Colonic mucosa (tissue), 4 donors: Measurements from ENCODE around the gene SH3D19. TPM values are rescaled to one million over a fixed set of nuclear protein-coding genes. Genes with fewer than 3 reads are reported as not detected.

Source experiments
- DNase-seq: peaks from one replicate; pipeline ENCODE4 v3.0.0-alpha.2; 2020
- H3K27ac ChIP-seq: fragments of 200-600 bp; one replicate; pipeline ENCODE4 v1.8.0; 2021
- H3K27me3 ChIP-seq: fragments of 200-600 bp; one replicate; pipeline ENCODE4 v1.8.0; 2021
- H3K36me3 ChIP-seq: fragments of 200-600 bp; one replicate; pipeline ENCODE4 v1.8.0; 2021
- H3K4me1 ChIP-seq: fragments of 200-600 bp; one replicate; pipeline ENCODE4 v1.8.0; 2021; ENCODE audit warnings: mild to moderate bottlenecking
- H3K4me3 ChIP-seq: fragments of 200-600 bp; one replicate; pipeline ENCODE4 v1.8.0; 2021
- H3K9ac ChIP-seq, 2 donors: one replicate each; pipeline ENCODE4 v1.7.0; 2013; ENCODE audit warnings: control low read depth in 2 of 2, low read depth in 2 of 2, low read length in 2 of 2
- H3K9me3 ChIP-seq: fragments of 200-600 bp; one replicate; pipeline ENCODE4 v1.8.0; 2021
- CTCF ChIP-seq: fragments of 200-600 bp; IDR thresholded peaks from one replicate; pipeline ENCODE4 v1.8.0; 2022; ENCODE audit warnings: antibody characterized with exemption, mild to moderate bottlenecking
- intact Hi-C: fragments of 100-400 bp; cut with DNase I; formaldehyde crosslinking; loops from one replicate; pipeline ENCODE4 v1.14.1; 2022
- total RNA-seq, 2 donors: library from RNA; stranded (reverse); fragmentation: NEBNext Ultra II Directional in 1 of 2; extraction: Animal tissue kit (Norgen Biotek cat#: 25700) in 1 of 2; gene quantifications; one replicate each; pipeline ENCODE4 v1.2.1, GENCODE V29; 2021
- donor health status: healthy.
- donor health status: DM: no; HTN: no; CAD: no.
- donor health status: DM: no; HTN: no; CAD: no.

SH3D19 gene
- total RNA-seq, 2 donors from 2014 or later: 75.5 to 104 TPM

- Histone ChIP-seq H3K9me3 (no peaks in the 10 kb centered on the region), H3K9ac (no peak overlapping the region), H3K4me1 (no peaks in the 10 kb centered on the region), H3K36me3 (no peaks in the 10 kb centered on the region), H3K4me3 (no peak overlapping the region), H3K27me3 (no peaks in the 10 kb centered on the region), H3K27ac (no peak overlapping the region)
- intact Hi-C loops: no loop called here
- no peak for TF ChIP-seq CTCF
- no peak for DNase-seq
Measured at GRCh38 chr4:151219091-151219490, 106.3 kb downstream of the SH3D19 start.

- no peak for DNase-seq
- intact Hi-C loops: no loop called here
- H3K9me3 ChIP-seq: no peaks in the 10 kb centered on the region
Measured at GRCh38 chr4:151218343-151218742, 107.1 kb downstream of the SH3D19 start.

GRCh38 chr4:151217326-151217725, 108.1 kb downstream of the SH3D19 start:
- Histone ChIP-seq H3K27me3 (no peaks in the 10 kb centered on the region), H3K4me1 (no peaks in the 10 kb centered on the region), H3K9me3 (no peaks in the 10 kb centered on the region), H3K4me3 (no peak overlapping the region), H3K36me3 (no peaks in the 10 kb centered on the region), H3K9ac (no peak overlapping the region), H3K27ac (no peak overlapping the region)
- intact Hi-C loops: no loop called here
- no peak for TF ChIP-seq CTCF
- no peak for DNase-seq

More at GRCh38 chr4:151218343-151218742, 107.1 kb downstream of the SH3D19 start:
- Histone ChIP-seq H3K36me3 (no peaks in the 10 kb centered on the region), H3K9ac (no peak overlapping the region), H3K27me3 (no peaks in the 10 kb centered on the region), H3K4me1 (no peaks in the 10 kb centered on the region), H3K4me3 (no peak overlapping the region), H3K27ac (no peak overlapping the region)
- no peak for TF ChIP-seq CTCF

- intact Hi-C loops: no loop called here
- no peak for TF ChIP-seq CTCF
- Histone ChIP-seq H3K4me3 (no peak overlapping the region), H3K4me1 (no peaks in the 10 kb centered on the region), H3K27me3 (no peaks in the 10 kb centered on the region), H3K36me3 (no peaks in the 10 kb centered on the region), H3K9me3 (no peaks in the 10 kb centered on the region), H3K27ac (no peak overlapping the region), H3K9ac (no peak overlapping the region)
- DNase-seq: no peak
Measured at GRCh38 chr4:151215295-151215694, 110.1 kb downstream of the SH3D19 start.

DNA sequence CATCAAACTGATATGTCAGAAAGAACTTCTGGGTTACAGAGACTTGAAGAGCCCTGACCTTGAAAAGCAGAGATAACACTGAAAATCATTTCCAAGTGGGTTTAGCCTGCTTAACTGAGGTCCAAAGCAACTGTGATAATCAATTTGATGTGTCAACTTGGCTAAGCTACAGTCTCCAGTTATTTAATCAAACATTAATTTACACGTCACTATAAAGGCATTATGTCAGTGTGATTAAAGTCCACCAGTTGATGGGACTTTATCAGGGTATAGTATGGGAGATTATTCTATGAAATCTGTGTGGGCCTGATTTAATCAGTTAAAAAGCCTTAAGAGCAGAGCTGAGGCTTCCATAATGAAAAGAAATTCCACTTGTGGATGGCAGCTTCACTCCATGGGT, 117.5 kb downstream of the SH3D19 start:
- no peak for TF ChIP-seq CTCF
- Histone ChIP-seq H3K36me3 (no peaks in the 10 kb centered on the region), H3K27ac (no peak overlapping the region), H3K4me3 (no peak overlapping the region), H3K4me1 (no peaks in the 10 kb centered on the region), H3K27me3 (no peaks in the 10 kb centered on the region), H3K9ac (no peak overlapping the region), H3K9me3 (no peaks in the 10 kb centered on the region)
- intact Hi-C loops: no loop called here
- DNase-seq: no peak

DNA sequence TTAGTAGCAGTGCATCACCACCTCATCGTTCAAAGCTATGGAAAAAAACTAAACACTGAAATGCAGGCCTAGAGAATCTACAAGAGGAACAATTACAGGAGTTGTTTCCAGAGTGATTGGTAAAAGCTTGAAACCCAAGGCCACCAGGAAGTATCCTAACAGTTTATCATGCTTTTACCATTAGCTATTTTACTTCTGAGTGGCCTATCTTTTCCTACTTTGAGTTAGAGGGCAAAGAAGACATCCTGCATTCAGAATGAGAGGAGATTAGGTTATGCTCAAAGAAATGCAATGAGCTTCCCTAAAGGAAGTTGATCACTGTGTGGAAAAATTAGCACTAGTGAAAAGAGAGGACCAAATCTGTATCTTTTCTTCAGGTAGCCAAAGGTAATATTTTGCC, 118.2 kb downstream of the SH3D19 start:
- no peak for TF ChIP-seq CTCF
- no peaks in the 10 kb centered on the region for H3K36me3 ChIP-seq
- no peaks in the 10 kb centered on the region for H3K27me3 ChIP-seq
- H3K4me1 ChIP-seq: no peaks in the 10 kb centered on the region
- H3K9ac ChIP-seq: no peak overlapping the region
- H3K27ac ChIP-seq: no peak overlapping the region
- no peak for DNase-seq
- no peaks in the 10 kb centered on the region for H3K9me3 ChIP-seq
- no peak overlapping the region for H3K4me3 ChIP-seq
- intact Hi-C loops: no loop called here
